22Rv1 (cell line): ENCODE measurements around the gene SLIT2.

Experiments used
- CTCF ChIP-seq: fragments of 450-650 bp; IDR thresholded peaks from 2 replicates; pipeline ENCODE4 v1.5.1; 2017; ENCODE audit warnings: mild to moderate bottlenecking
- ZFX ChIP-seq: fragments of 450-650 bp; IDR thresholded peaks from 2 replicates; pipeline ENCODE4 v1.6.1; 2017; ENCODE audit warnings: antibody characterized with exemption, borderline replicate concordance

- TF ChIP-seq CTCF: no peak
- no peak for TF ChIP-seq ZFX
Observed at GRCh38 chr4:20283039-20283438, 31.3 kb downstream of the SLIT2 start.
